Neural crest cell (in vitro differentiated cells): ENCODE measurements around the gene EVA1A. TPM values are rescaled to one million over a fixed set of nuclear protein-coding genes. Genes with fewer than 3 reads are reported as not detected.

Experiments used
- DNase-seq: peaks from one replicate; pipeline ENCODE4 v3.0.0; 2021; ENCODE audit warnings: low read depth, mixed read lengths, low spot score
- H3K27ac Mint-ChIP-seq: one replicate; pipeline ENCODE4 v1.8.0; 2021; ENCODE audit warnings: mild to moderate bottlenecking, mixed read lengths; ENCODE audit not compliant: unreplicated experiment
- H3K27me3 Mint-ChIP-seq: 2 replicates; pipeline ENCODE4 v1.8.0; 2021; ENCODE audit warnings: low read depth, mild to moderate bottlenecking, mixed read lengths
- H3K36me3 Mint-ChIP-seq: 2 replicates; pipeline ENCODE4 v1.8.0; 2021; ENCODE audit warnings: low read depth, mild to moderate bottlenecking, mixed read lengths
- H3K4me1 Mint-ChIP-seq: 2 replicates; pipeline ENCODE4 v1.8.0; 2021; ENCODE audit warnings: mixed read lengths
- H3K4me3 Mint-ChIP-seq: one replicate; pipeline ENCODE4 v1.8.0; 2021; ENCODE audit warnings: mild to moderate bottlenecking, mixed read lengths
- H3K9me3 Mint-ChIP-seq: 2 replicates; pipeline ENCODE4 v1.8.0; 2021; ENCODE audit warnings: mixed read lengths
- CTCF ChIP-seq: fragments of 200-600 bp; sonication (generic); conservative IDR thresholded peaks from 2 replicates; pipeline ENCODE4 v1.5.0; 2021; ENCODE audit warnings: antibody characterized with exemption, mild to moderate bottlenecking
- total RNA-seq: library from RNA; stranded (reverse); gene quantifications from 2 replicates; pipeline ENCODE4 v1.2.1, GENCODE V29; 2021

The EVA1A gene
- total RNA-seq, 1 donor from 2014 or later = 3.8 TPM

GRCh38 chr2:75453384-75454240 is 107.1 kb downstream of the EVA1A start:
- peaks cover 5% of the 10 kb centered on the region for H3K36me3 Mint-ChIP-seq
- H3K4me3 Mint-ChIP-seq = peak overlapping the region; percentile 5
- peaks cover 22% of the 10 kb centered on the region for H3K4me1 Mint-ChIP-seq
- peak overlapping the region; percentile 6 for H3K27ac Mint-ChIP-seq
- H3K27me3 Mint-ChIP-seq = no peaks in the 10 kb centered on the region
- DNase-seq = no peak
- H3K9me3 Mint-ChIP-seq = peaks cover 10% of the 10 kb centered on the region
- no peak for TF ChIP-seq CTCF

- no peak for TF ChIP-seq CTCF
- Mint-ChIP-seq H3K27ac (no peak overlapping the region), H3K9me3 (peaks cover 15% of the 10 kb centered on the region), H3K36me3 (peaks cover 8% of the 10 kb centered on the region), H3K4me3 (no peak overlapping the region), H3K27me3 (no peaks in the 10 kb centered on the region), H3K4me1 (peaks cover 13% of the 10 kb centered on the region)
- DNase-seq = no peak
Observed at GRCh38 chr2:75450068-75450467, 110.7 kb downstream of the EVA1A start.

- Mint-ChIP-seq H3K27ac (no peak overlapping the region), H3K36me3 (peaks cover 8% of the 10 kb centered on the region), H3K4me1 (no peaks in the 10 kb centered on the region), H3K4me3 (no peak overlapping the region), H3K27me3 (no peaks in the 10 kb centered on the region), H3K9me3 (peaks cover 17% of the 10 kb centered on the region)
- no peak for TF ChIP-seq CTCF
- no peak for DNase-seq
Observed at GRCh38 chr2:75447176-75447575, 113.6 kb downstream of the EVA1A start.

Other genes with a start within 250 kb of the EVA1A start
- gene MRPL19, start 85.8 kb upstream of the EVA1A start, total RNA-seq = 64.5 and 66.7 TPM in 2 replicates
- 24.6 and 27.1 TPM in 2 replicates for gene GCFC2, start 150.0 kb upstream of the EVA1A start, total RNA-seq